Endothelial cell of umbilical vein (primary cell): ENCODE measurements around the gene CROCC2.

Source experiments
- CTCF ChIP-seq, 2 donors: IDR thresholded peaks; 1 replicate in 1 of 2; 2 replicates in 1 of 2; pipeline ENCODE4 v1.5.1; 2011; ENCODE audit warnings: low read length in 2 of 2, mild to moderate bottlenecking in 2 of 2, moderate library complexity in 2 of 2, control low read depth in 1 of 2, inconsistent platforms in 1 of 2, low read depth in 1 of 2; ENCODE audit not compliant: insufficient read depth in 1 of 2; ENCODE audit errors: extremely low read depth in 1 of 2
- EZH2 ChIP-seq: IDR thresholded peaks from 2 replicates; pipeline ENCODE4 v1.6.1; 2012; ENCODE audit warnings: borderline replicate concordance, low read depth, mild to moderate bottlenecking, moderate library complexity, low read length, inconsistent platforms; ENCODE audit not compliant: severe bottlenecking

- TF ChIP-seq CTCF (IDR thresholded peaks at IDR 0.05; ENCODE audit: extremely low read depth in 1 of 2, insufficient read depth in 1 of 2, low read depth in 1 of 2, low read length in 2 of 2): no peak
- TF ChIP-seq EZH2: no peak
Observed at GRCh38 chr2:240958366-240959213, 52.5 kb downstream of the CROCC2 start.
